Fibroblast of lung (primary cell): ENCODE results near the gene LPP.

Source experiments
- CTCF ChIP-seq, 2 donors: IDR thresholded peaks in 1 of 2; conservative IDR thresholded peaks in 1 of 2; 1 replicate in 1 of 2; 2 replicates in 1 of 2; pipeline ENCODE4 v1.5.1; 2011 to 2012; ENCODE audit warnings: low read length in 2 of 2, control low read depth in 1 of 2, inconsistent platforms in 1 of 2, low read depth in 1 of 2, mild to moderate bottlenecking in 1 of 2
- EZH2 ChIP-seq: IDR thresholded peaks from 2 replicates; pipeline ENCODE4 v1.5.1; 2012; ENCODE audit warnings: low read length, control low read depth, mild to moderate bottlenecking; ENCODE audit errors: missing control alignments

DNA sequence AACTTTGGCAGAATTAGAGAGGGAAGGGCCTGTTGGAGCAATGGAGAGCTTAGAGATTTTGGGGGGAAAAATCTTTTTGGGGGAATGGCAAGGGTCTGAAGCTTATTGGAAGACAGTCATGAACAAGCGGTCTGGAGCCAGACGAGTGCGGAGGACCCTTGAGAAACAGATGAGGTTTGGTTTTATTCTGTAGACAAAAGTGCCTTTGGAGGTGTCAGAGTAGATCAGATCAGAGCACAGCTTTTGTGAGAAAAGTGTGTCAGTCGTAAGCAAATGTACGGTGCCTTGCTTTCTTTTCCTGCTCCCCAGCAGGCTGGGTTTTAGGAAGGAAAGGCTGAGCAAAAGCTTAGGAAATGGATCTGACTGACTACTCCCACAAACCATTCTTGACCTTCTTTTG, 781.0 kb downstream of the LPP start:
- no peak for TF ChIP-seq CTCF (conservative IDR thresholded peaks at IDR 0.05 in 1 of 2, IDR thresholded peaks at IDR 0.05 in 1 of 2; ENCODE audit: low read depth in 1 of 2, low read length in 2 of 2)
- no peak for TF ChIP-seq EZH2
